AG04449 (cell line): ENCODE data around the gene CFTR.

Source experiments
- CTCF ChIA-PET: fragments of 350-600 bp; formaldehyde crosslinking; extraction: SDS; loops from one replicate; lab custom pipeline; 2021; ENCODE audit warnings: antibody characterized with exemption; lab: Yijun Ruan, JAX
- POLR2A ChIA-PET: fragments of 400-600, 350-600 bp; formaldehyde crosslinking; extraction: SDS; loops from one replicate; lab custom pipeline; 2020; ENCODE audit warnings: antibody characterized with exemption, inconsistent platforms; lab: Yijun Ruan, JAX
- DNase-seq: peaks from one replicate; pipeline ENCODE4 v3.0.0-alpha.2; 2010; ENCODE audit warnings: low read depth, low spot score
- H3K4me3 ChIP-seq: 2 replicates; pipeline ENCODE4 v1.5.1; 2011; ENCODE audit warnings: low read depth, mild to moderate bottlenecking, control low read depth, low read length
- TF ChIP-seq, protein P1 (sequence below): IDR thresholded peaks from one replicate; pipeline ENCODE4 v1.5.1; 2011; ENCODE audit warnings: mild to moderate bottlenecking, moderate library complexity, low read length, control low read depth, inconsistent platforms; ENCODE audit not compliant: insufficient read depth; ENCODE audit errors: missing control alignments

CFTR gene

DNA sequence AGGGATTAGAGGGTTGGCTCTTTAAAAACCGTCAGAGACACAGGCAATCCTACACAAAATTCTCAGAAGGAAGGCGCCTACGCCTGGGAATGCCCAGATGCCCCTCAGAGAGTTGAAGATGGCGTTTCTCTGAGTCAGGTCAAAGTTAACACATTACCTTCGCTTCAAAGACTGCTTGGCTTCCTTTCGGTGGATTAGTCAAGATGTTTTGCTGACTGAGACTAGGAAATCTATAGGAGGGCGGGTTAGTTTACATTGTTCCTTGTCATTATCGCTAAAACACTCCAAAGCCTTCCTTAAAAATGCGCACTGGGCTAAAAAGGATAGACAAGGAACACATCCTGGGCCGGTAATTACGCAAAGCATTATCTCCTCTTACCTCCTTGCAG lies 995 bp upstream of the CFTR start:
- TF ChIP-seq, protein P1, sequence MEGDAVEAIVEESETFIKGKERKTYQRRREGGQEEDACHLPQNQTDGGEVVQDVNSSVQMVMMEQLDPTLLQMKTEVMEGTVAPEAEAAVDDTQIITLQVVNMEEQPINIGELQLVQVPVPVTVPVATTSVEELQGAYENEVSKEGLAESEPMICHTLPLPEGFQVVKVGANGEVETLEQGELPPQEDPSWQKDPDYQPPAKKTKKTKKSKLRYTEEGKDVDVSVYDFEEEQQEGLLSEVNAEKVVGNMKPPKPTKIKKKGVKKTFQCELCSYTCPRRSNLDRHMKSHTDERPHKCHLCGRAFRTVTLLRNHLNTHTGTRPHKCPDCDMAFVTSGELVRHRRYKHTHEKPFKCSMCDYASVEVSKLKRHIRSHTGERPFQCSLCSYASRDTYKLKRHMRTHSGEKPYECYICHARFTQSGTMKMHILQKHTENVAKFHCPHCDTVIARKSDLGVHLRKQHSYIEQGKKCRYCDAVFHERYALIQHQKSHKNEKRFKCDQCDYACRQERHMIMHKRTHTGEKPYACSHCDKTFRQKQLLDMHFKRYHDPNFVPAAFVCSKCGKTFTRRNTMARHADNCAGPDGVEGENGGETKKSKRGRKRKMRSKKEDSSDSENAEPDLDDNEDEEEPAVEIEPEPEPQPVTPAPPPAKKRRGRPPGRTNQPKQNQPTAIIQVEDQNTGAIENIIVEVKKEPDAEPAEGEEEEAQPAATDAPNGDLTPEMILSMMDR: no peak
- ChIA-PET CTCF (no interaction called here), POLR2A (no interaction called here)
- H3K4me3 ChIP-seq: no peak overlapping the region
- DNase-seq: no peak

DNA sequence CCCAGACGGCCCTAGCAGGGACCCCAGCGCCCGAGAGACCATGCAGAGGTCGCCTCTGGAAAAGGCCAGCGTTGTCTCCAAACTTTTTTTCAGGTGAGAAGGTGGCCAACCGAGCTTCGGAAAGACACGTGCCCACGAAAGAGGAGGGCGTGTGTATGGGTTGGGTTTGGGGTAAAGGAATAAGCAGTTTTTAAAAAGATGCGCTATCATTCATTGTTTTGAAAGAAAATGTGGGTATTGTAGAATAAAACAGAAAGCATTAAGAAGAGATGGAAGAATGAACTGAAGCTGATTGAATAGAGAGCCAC lies 184 bp downstream of the CFTR start:
- H3K4me3 ChIP-seq: no peak overlapping the region
- CTCF ChIA-PET: interaction anchor here (1.0 kb wide), 1 partner anchor 12 kb away, joined by 3 read pairs; no protein-coding TSS in a partner anchor
- DNase-seq: no peak
- TF ChIP-seq, protein P1: no peak
- POLR2A ChIA-PET: no interaction called here

DNA sequence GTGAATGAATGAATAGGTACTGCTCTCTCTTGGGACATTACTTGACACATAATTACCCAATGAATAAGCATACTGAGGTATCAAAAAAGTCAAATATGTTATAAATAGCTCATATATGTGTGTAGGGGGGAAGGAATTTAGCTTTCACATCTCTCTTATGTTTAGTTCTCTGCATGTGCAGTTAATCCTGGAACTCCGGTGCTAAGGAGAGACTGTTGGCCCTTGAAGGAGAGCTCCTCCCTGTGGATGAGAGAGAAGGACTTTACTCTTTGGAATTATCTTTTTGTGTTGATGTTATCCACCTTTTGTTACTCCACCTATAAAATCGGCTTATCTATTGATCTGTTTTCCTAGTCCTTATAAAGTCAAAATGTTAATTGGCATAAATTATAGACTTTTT lies 1.2 kb downstream of the CFTR start:
- TF ChIP-seq, protein P1: no peak
- H3K4me3 ChIP-seq: no peak overlapping the region
- ChIA-PET POLR2A (no interaction called here), CTCF (interaction anchor here (1.0 kb wide), 1 partner anchor 13 kb away, joined by 3 read pairs; no protein-coding TSS in a partner anchor)
- no peak for DNase-seq

DNA sequence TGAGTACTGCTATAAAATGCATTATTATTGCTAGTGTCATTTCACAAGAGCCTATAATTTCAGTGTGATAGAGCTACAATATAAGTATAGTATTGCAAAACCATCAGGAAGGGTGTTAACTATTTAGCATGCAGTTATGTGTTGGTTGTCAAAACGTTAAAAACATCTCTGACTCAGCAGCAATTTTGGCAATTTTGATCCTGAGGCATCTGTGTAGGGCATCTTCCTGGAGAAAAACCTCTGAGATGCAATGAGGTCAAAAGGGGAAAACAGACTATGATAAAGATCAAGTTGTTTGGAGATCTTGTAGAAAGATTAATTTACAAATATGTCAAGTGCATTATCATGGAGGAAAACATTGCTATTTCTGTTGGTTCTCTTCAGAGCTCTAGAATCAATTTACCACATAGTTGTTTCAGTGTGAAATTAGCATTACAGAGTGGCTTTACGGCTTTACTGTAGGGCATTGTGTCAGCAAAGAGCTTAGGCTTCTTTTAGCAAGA lies 5.3 kb downstream of the CFTR start:
- TF ChIP-seq, protein P1: no peak
- no peak overlapping the region for H3K4me3 ChIP-seq
- no peak for DNase-seq
- CTCF ChIA-PET: interaction anchor here (2.3 kb wide), 1 partner anchor 26 kb away, joined by 8 read pairs; no protein-coding TSS in a partner anchor
- POLR2A ChIA-PET: no interaction called here

DNA sequence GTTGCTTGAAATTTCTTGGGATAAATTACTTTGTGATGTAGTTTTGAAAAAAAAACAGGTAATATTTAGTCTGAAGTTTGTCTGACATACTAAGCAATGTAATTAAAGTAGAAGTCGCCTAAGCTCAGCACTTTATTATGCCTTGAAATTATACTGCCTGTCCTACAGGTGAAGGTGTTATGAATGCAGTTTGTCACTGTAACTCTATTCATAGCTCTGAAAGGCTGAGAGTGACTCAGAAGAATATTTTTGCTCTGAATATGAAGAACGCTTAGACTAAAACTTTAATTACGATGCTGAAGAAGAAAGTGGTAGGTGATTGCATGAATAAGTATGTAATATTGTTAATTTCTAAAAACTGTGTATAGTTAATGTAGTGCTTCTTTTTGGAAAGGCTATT lies 9.2 kb downstream of the CFTR start:
- POLR2A ChIA-PET: no interaction called here

DNA sequence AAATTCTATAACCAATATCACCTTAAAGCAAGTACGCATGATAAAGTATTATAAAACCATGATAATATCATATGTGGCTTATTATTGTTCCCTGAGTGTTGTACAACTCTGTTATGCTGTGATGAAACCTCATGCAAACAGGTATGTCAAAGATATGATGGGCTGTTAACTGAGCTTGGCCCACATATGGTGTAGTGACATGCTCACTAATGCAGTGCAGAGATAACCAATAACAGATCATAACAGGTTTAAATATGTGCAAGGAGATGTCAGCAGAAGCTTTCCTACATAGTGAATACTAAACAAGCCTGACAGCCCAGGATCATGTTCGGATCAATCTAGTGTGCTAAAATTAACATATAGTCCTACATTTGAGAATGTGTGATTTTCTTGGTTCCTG lies 9.6 kb downstream of the CFTR start:
- POLR2A ChIA-PET: no interaction called here
- H3K4me3 ChIP-seq: no peak overlapping the region
- TF ChIP-seq, protein P1: no peak
- no peak for DNase-seq
- CTCF ChIA-PET: no interaction called here

More for the DNA sequence above, 9.2 kb downstream of the CFTR start:
- CTCF ChIA-PET: no interaction called here
- no peak for DNase-seq
- H3K4me3 ChIP-seq: no peak overlapping the region
- TF ChIP-seq, protein P1: no peak
